Ovary (tissue), 3 donors: ENCODE results near the gene COL5A1.

Source experiments
- CTCF ChIP-seq, 3 donors: fragments of 450-650 bp in 2 of 3; fragments of 200-600 bp in 1 of 3; IDR thresholded peaks; one replicate each; pipeline versions ENCODE4 v1.5.1 to v1.8.0; 2016 to 2022; ENCODE audit warnings: antibody characterized with exemption in 3 of 3, mild to moderate bottlenecking in 1 of 3
- POLR2A ChIP-seq: fragments of 450-650 bp; IDR thresholded peaks from one replicate; pipeline ENCODE4 v1.6.1; 2017; ENCODE audit warnings: antibody characterized with exemption, mild to moderate bottlenecking, moderate library complexity
- donor health status: DM: no; HTN: no; CAD: no.

GRCh38 chr9:134789168-134789567, 147.6 kb downstream of the COL5A1 start:
- no peak for TF ChIP-seq POLR2A
- TF ChIP-seq CTCF (IDR thresholded peaks at IDR 0.05): no peak
